ENCODE results near the gene IQGAP2. TPM values are rescaled to one million over a fixed set of nuclear protein-coding genes. Genes with fewer than 3 reads are reported as not detected.

The IQGAP2 gene
- total RNA-seq, 2 experiments from 2014 or later = 37.7 to 39.1 TPM

DNA sequence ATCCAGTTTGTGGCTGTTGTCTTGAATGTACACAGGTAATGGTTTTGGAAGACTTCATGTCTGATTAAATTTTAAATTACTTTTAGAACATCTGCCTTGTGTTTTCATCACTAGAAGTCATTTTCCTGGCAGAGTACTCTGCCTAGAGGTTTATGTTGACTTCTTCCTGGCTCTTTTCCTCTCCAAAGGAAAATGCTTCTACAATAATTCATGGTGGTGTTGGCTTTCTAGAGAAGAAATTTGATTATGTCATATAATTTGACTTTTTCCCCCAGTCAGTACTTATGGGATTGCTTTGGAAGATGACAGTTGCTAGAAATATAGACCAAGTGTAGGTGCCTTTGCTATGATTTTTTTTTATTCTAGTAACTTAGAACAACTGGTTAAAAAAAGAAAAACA lies 173.4 kb downstream of the IQGAP2 start:
- peaks cover 5% of the 10 kb centered on the region for H3K36me3 Mint-ChIP-seq (ENCODE audit: low read depth)

DNA sequence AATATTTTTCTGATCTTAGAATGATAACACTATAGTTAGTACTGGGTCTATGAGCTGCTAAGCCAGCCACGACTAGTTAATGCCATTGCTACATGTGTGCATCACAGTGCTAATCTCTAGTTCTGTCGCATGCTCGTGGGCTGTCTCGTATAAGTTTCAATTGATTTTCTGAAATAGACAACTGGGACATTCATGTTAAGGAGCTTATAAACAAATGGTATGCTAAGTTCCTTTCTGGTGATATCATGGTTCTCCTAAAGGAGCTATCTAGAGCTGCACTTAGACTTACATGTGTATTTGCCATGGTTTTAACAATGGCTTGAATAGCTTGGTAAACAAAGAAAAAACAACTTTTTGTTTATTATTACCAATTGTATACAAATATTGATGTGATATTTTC lies 173.9 kb downstream of the IQGAP2 start:
- H3K9me3 Mint-ChIP-seq = no peaks in the 10 kb centered on the region
- H3K36me3 Mint-ChIP-seq (ENCODE audit: low read depth) = peaks cover 5% of the 10 kb centered on the region
- peaks cover 7% of the 10 kb centered on the region for H3K4me1 Mint-ChIP-seq (ENCODE audit: low read depth)
- TF ChIP-seq, protein P1, sequence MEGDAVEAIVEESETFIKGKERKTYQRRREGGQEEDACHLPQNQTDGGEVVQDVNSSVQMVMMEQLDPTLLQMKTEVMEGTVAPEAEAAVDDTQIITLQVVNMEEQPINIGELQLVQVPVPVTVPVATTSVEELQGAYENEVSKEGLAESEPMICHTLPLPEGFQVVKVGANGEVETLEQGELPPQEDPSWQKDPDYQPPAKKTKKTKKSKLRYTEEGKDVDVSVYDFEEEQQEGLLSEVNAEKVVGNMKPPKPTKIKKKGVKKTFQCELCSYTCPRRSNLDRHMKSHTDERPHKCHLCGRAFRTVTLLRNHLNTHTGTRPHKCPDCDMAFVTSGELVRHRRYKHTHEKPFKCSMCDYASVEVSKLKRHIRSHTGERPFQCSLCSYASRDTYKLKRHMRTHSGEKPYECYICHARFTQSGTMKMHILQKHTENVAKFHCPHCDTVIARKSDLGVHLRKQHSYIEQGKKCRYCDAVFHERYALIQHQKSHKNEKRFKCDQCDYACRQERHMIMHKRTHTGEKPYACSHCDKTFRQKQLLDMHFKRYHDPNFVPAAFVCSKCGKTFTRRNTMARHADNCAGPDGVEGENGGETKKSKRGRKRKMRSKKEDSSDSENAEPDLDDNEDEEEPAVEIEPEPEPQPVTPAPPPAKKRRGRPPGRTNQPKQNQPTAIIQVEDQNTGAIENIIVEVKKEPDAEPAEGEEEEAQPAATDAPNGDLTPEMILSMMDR (IDR thresholded peaks at IDR 0.05) = no peak
- ChIA-PET POLR2A (interaction anchor here (0.7 to 1.3 kb wide), 2 partner anchors 9 to 11 kb away, joined by 3 to 4 read pairs; no protein-coding TSS in a partner anchor), CTCF (interaction anchor here (0.7 to 0.9 kb wide), 3 partner anchors 10 to 158 kb away, joined by 3 read pairs; no protein-coding TSS in a partner anchor)
- no peaks in the 10 kb centered on the region for H3K27me3 Mint-ChIP-seq
- ATAC-seq (no peak), DNase-seq (no peak)
- no peak overlapping the region for H3K4me3 Mint-ChIP-seq
- H3K27ac Mint-ChIP-seq = no peak overlapping the region
- intact Hi-C loops (cut with micrococcal nuclease) = no loop called here

More for the DNA sequence above, 173.4 kb downstream of the IQGAP2 start:
- DNase-seq (no peak), ATAC-seq (no peak)
- POLR2A ChIA-PET = no interaction called here
- H3K4me3 Mint-ChIP-seq = no peak overlapping the region
- H3K4me1 Mint-ChIP-seq (ENCODE audit: low read depth) = peaks cover 4% of the 10 kb centered on the region
- TF ChIP-seq, protein P1 (IDR thresholded peaks at IDR 0.05) = no peak
- intact Hi-C loops (cut with micrococcal nuclease) = no loop called here
- H3K27me3 Mint-ChIP-seq = no peaks in the 10 kb centered on the region
- H3K9me3 Mint-ChIP-seq = no peaks in the 10 kb centered on the region
- H3K27ac Mint-ChIP-seq = no peak overlapping the region
- CTCF ChIA-PET = interaction anchor here (0.7 to 0.9 kb wide), 2 partner anchors 10 to 158 kb away, joined by 3 read pairs; no protein-coding TSS in a partner anchor

DNA sequence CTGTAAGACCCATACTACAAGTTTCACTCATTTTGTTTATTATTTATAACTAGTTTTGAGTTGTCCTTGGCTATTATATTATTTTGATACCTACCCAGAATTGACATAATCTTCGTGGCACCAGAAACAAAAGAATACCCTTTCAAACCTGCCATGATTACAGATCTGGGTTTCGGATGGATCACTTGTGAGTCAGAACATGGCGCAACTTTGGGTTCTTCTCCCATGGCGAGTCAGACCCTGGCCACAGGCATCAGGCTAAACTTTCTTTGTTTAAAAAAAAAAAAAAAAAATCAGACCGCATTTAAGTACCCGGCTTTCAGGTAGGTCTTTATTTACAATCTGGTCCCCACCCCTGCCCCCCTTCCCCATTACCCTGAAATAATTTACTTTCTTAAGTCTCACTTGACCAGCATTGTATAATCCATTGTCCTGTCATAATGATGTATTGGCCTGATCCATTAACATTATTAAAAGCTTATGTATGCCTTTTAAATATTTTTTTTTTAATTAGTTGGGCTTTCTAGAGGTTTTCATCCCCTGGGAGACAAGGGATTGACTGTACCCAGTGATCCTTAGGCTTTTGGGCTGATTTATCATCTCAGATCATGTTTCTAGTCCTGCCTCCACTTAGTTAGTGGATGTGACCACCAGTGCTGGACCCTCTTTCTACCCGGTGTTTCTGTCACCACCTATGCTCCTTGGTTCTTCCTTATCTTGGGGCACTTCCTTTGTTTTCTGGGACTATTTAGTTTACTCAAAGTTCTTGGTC lies 176.3 kb downstream of the IQGAP2 start:
- Mint-ChIP-seq H3K27ac (no peak overlapping the region), H3K4me3 (no peak overlapping the region), H3K36me3 (ENCODE audit: low read depth) (peaks cover 5% of the 10 kb centered on the region), H3K4me1 (ENCODE audit: low read depth) (peaks cover 19% of the 10 kb centered on the region), H3K9me3 (no peaks in the 10 kb centered on the region), H3K27me3 (no peaks in the 10 kb centered on the region)
- DNase-seq (no peak), ATAC-seq (no peak)
- TF ChIP-seq, protein P1 (IDR thresholded peaks at IDR 0.05) = no peak
- intact Hi-C loops (cut with micrococcal nuclease) = no loop called here
- ChIA-PET POLR2A (interaction anchor here (0.7 kb wide), 1 partner anchor 200 kb away, joined by 4 read pairs; no protein-coding TSS in a partner anchor), CTCF (no interaction called here)

DNA sequence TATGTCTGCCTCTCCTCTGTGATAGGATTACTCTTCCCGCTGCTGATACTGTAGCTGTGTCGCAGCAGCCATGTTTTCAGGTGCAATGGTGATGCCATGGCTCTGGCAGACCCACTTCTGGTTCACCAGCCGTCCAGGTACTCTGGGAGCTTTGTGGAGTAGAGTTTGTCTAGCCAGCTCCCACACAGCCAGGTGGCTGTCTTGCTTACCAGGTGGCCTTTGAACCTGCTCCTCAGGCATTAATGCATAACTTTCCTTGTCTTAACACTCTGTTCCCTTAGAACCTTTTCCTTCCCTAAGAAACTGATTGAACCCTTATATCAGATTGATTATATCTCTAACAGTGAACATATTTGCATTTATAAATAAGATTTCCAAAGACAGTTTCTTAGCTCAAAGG lies 177.9 kb downstream of the IQGAP2 start:
- H3K9me3 Mint-ChIP-seq = no peaks in the 10 kb centered on the region
- no peak for DNase-seq
- POLR2A ChIA-PET = interaction anchor here (0.6 kb wide), 1 partner anchor 176 kb away, joined by 3 read pairs; no protein-coding TSS in a partner anchor
- CTCF ChIA-PET = interaction anchor here (0.8 to 4.3 kb wide), 5 partner anchors 19 to 324 kb away, joined by 3 to 47 read pairs (median 3); partner anchors contain the start of gene IQGAP2
- no peak overlapping the region for H3K4me3 Mint-ChIP-seq
- ATAC-seq = no peak
- peaks cover 19% of the 10 kb centered on the region for H3K4me1 Mint-ChIP-seq (ENCODE audit: low read depth)
- H3K27me3 Mint-ChIP-seq = no peaks in the 10 kb centered on the region
- intact Hi-C loops (cut with micrococcal nuclease) = no loop called here
- peaks cover 5% of the 10 kb centered on the region for H3K36me3 Mint-ChIP-seq (ENCODE audit: low read depth)
- TF ChIP-seq, protein P1 (IDR thresholded peaks at IDR 0.05) = no peak
- H3K27ac Mint-ChIP-seq = no peak overlapping the region
